GM12878 (cell line): Measurements from ENCODE around the gene KCND2. TPM values are rescaled to one million over a fixed set of nuclear protein-coding genes. Genes with fewer than 3 reads are reported as not detected.
A peak's percentile ranks its signal among the peaks of the same experiment; 100 is the strongest.

Experiments
- ATAC-seq: fragments of 200-7000 bp; cut with Tn5 transposase; 3 replicates; pipeline ENCODE4 v1.9.1; 2020; ENCODE audit warnings: mild to moderate bottlenecking, moderate library complexity
- BruUV-seq: library from RNA; stranded (reverse); fragments of 400-500 nt; replicated peaks from 2 replicates; lab custom pipeline; 2021; lab: Mats Ljungman, UMichigan
- CTCF ChIA-PET: fragments of 300-600 bp; sonication (Branson Sonifier 250); formaldehyde crosslinking; extraction: SDS; loops from one replicate; lab custom pipeline; 2021; ENCODE audit warnings: inconsistent platforms; lab: Yijun Ruan, JAX
- POLR2A ChIA-PET: fragments of 350-600 bp; formaldehyde crosslinking; extraction: SDS; loops from one replicate; lab custom pipeline; 2021; ENCODE audit warnings: inconsistent platforms; lab: Charles Lee
- RAD21 ChIA-PET: fragments of 300-600 bp; sonication (Branson Sonifier 250); formaldehyde crosslinking; loops from one replicate; lab custom pipeline; 2023; ENCODE audit warnings: antibody characterized with exemption; ENCODE audit not compliant: unreplicated experiment; lab: Charles Lee
- SMC1A ChIA-PET: fragments of 300-600 bp; sonication (Branson Sonifier 250); formaldehyde crosslinking; loops from one replicate; lab custom pipeline; 2023; ENCODE audit not compliant: unreplicated experiment, uncharacterized antibody; lab: Charles Lee
- DNase-seq: peaks from one replicate; pipeline ENCODE4 v3.0.0-alpha.2; 2011; ENCODE audit warnings: low read depth, low spot score
- FAIRE-seq: peaks from 3 replicates; lab custom pipeline; 2011; peaks lifted over from hg19 to GRCh38; lab: Jason Lieb, UNC
- H2AFZ ChIP-seq: 2 replicates; pipeline ENCODE4 v1.6.0; 2011; ENCODE audit warnings: low read depth, low read length, control low read depth; ENCODE audit not compliant: control insufficient read depth
- H3K27ac ChIP-seq: 2 replicates; pipeline ENCODE4 v1.5.1; 2011; ENCODE audit warnings: control low read depth; ENCODE audit not compliant: control insufficient read depth, insufficient read depth
- H3K27me3 ChIP-seq, 2 experiments: replicated peaks in 1 of 2; 2 replicates each; pipeline versions ENCODE4 v1.6.0 to v1.6.1; 2011; ENCODE audit warnings: low read length in 1 of 2; ENCODE audit not compliant: control insufficient read depth in 2 of 2, insufficient read depth in 2 of 2
- H3K36me3 ChIP-seq, 2 experiments: 2 replicates each; pipeline ENCODE4 v1.5.1; 2011; ENCODE audit warnings: low read length in 1 of 2; ENCODE audit not compliant: control insufficient read depth in 2 of 2, insufficient read depth in 2 of 2
- H3K4me1 ChIP-seq: 2 replicates; pipeline ENCODE4 v1.6.1; 2011; ENCODE audit warnings: mild to moderate bottlenecking, low read length, moderate library complexity, mixed read lengths; ENCODE audit not compliant: control insufficient read depth, insufficient read depth
- H3K4me2 ChIP-seq: 2 replicates; pipeline ENCODE4 v1.6.0; 2011; ENCODE audit warnings: control low read depth; ENCODE audit not compliant: control insufficient read depth, insufficient read depth
- H3K4me3 ChIP-seq: fragments of 200-600 bp; sonication (generic); 2 replicates; pipeline ENCODE4 v1.5.1; 2016
- H3K79me2 ChIP-seq: 2 replicates; pipeline ENCODE4 v1.6.0; 2011; ENCODE audit warnings: low read length; ENCODE audit not compliant: control insufficient read depth, insufficient read depth
- H3K9ac ChIP-seq: 2 replicates; pipeline ENCODE4 v1.8.0; 2011; ENCODE audit warnings: low read length, control low read depth, mixed read lengths; ENCODE audit not compliant: control insufficient read depth, insufficient read depth
- H3K9me3 ChIP-seq: replicated peaks from 3 replicates; pipeline ENCODE4 v1.5.1; 2011; ENCODE audit warnings: mild to moderate bottlenecking, low read length; ENCODE audit not compliant: control insufficient read depth, insufficient read depth
- H4K20me1 ChIP-seq: 2 replicates; pipeline ENCODE4 v1.6.0; 2011; ENCODE audit not compliant: control insufficient read depth, insufficient read depth
- CBX5 ChIP-seq: sonication (generic); IDR thresholded peaks from 2 replicates; pipeline ENCODE4 v1.6.1; 2016; ENCODE audit warnings: low read depth, moderate library complexity, mild to moderate bottlenecking, inconsistent platforms
- CREM ChIP-seq: IDR thresholded peaks from 2 replicates; pipeline ENCODE4 v1.6.1; 2014; ENCODE audit warnings: antibody characterized with exemption, low read depth
- ETV6 ChIP-seq, 2 experiments: fragments of 450-650 bp in 1 of 2; IDR thresholded peaks in 1 of 2; conservative IDR thresholded peaks in 1 of 2; 2 replicates each; pipeline ENCODE4 v1.6.1; 2014; ENCODE audit warnings: antibody characterized with exemption in 1 of 2, borderline replicate concordance in 1 of 2, low read depth in 1 of 2, mild to moderate bottlenecking in 1 of 2, moderate library complexity in 1 of 2
- MXI1 ChIP-seq: fragments of 150-350 bp; IDR thresholded peaks from 2 replicates; pipeline ENCODE4 v1.6.1; 2011; ENCODE audit warnings: low read depth, mild to moderate bottlenecking, inconsistent platforms, low read length, improper control_type of control experiment
- PAX8 ChIP-seq: fragments of 450-650 bp; IDR thresholded peaks from 2 replicates; pipeline ENCODE4 v1.6.1; 2017; ENCODE audit warnings: mild to moderate bottlenecking, moderate library complexity
- SP1 ChIP-seq: IDR thresholded peaks from one replicate; pipeline ENCODE4 v1.6.1; 2011; ENCODE audit warnings: low read depth, low read length
- WGBS: methylation state at CpG from one replicate; pipeline ENCODE4 v1.1.6; 2016; ENCODE audit warnings: low lambda C conversion rate; ENCODE audit not compliant: insufficient replicate concordance, insufficient coverage; ENCODE audit errors: missing lambda C conversion rate; 5-methylcytosine and 5-hydroxymethylcytosine counted together
- in situ Hi-C: fragments of 300-500 bp; cut with MboI; formaldehyde crosslinking; loops from 9 replicates; pipeline ENCODE4 v1.14.3; 2018; ENCODE audit warnings: mixed read lengths
- intact Hi-C: fragments of 100-400 bp; cut with micrococcal nuclease; formaldehyde crosslinking; loops from one replicate; pipeline ENCODE4 v1.14.2; 2022; ENCODE audit not compliant: unreplicated experiment
- polyA plus RNA-seq, 11 experiments: library from polyadenylated mRNA; depleted of rRNA in 4 of 11; unstranded in 6 of 11; stranded (reverse) in 5 of 11; fragments of >200 nt; fragmentation: Nextera tagmentation in 4 of 11; fragmentation: Illumina TruSeq in 1 of 11; extraction: Ambion mirVana in 4 of 11; extraction: Trizol in 1 of 11; gene quantifications; 1 replicate in 1 of 11; 2 replicates in 10 of 11; pipeline versions ENCODE4 v1.2.1 to v1.2.3, GENCODE V29; 2011 to 2016; ENCODE audit warnings: inconsistent platforms in 2 of 11, missing spikeins in 2 of 11, low read depth in 1 of 11
- total RNA-seq, 4 experiments: library from RNA; depleted of rRNA in 3 of 4; stranded (reverse); fragments of >200 nt in 3 of 4; fragmentation: Illumina TruSeq in 1 of 4; extraction: Trizol in 1 of 4; gene quantifications; 2 replicates each; pipeline versions ENCODE4 v1.2.1 to v1.2.3, GENCODE V29; 2013 to 2021
- TF ChIP-seq, protein P1 (sequence below): fragments of 450-650 bp; IDR thresholded peaks from 2 replicates; pipeline ENCODE4 v1.6.1; 2016; ENCODE audit warnings: mild to moderate bottlenecking

KCND2 gene
- total and polyA plus RNA-seq, 10 of the 15 experiments (the other 5 are each of a cell fraction or from before 2014, with no cell fraction given), result 3.6 to 22.3 (median 6.3) TPM

DNA sequence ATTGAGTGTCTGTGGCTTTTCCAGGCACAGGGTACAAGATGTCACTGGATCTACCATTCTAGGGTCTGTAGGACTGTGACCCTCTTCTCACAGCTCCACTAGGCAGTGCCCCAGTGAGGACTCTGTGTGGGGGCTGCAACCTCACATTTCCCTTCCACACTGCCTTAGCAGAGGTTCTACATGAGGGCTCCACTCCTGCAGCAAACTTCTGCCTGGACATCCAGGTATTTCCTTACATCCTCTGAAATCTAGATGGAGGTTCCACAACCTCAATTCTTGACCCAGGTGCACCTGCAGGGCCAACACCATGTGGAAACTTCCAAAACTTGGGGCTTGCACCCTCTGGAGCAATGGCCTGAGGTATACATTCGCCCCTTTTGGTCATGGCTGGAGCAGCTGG, 183.7 kb downstream of the KCND2 start:
- no peak for FAIRE-seq
- WGBS, result 0% methylated on average over 1 of the region's 1 CpG
- ChIA-PET POLR2A (no interaction called here), SMC1A (no interaction called here), CTCF (no interaction called here), RAD21 (no interaction called here)
- Histone ChIP-seq H3K4me2 (no peak overlapping the region), H4K20me1 (no peaks in the 10 kb centered on the region), H3K4me1 (peaks cover 2% of the 10 kb centered on the region; the same call in 1 of the 2 replicates), H3K9ac (no peak overlapping the region), H3K4me3 (no peak overlapping the region), H3K9me3 (peaks cover 27% of the 10 kb centered on the region), H3K27me3 (no peaks in the 10 kb centered on the region), H3K27ac (no peak overlapping the region), H3K36me3 (peaks cover 9 to 13% of the 10 kb centered on the region in 2 experiments; a peak in 3 of 4 replicates), H2AFZ (no peak overlapping the region), H3K79me2 (no peaks in the 10 kb centered on the region; the same call in 1 of the 2 replicates)
- no TSS peak for BruUV-seq
- TF ChIP-seq CBX5 (peak; percentile 97), MXI1 (no peak)
- TF ChIP-seq, protein P1, sequence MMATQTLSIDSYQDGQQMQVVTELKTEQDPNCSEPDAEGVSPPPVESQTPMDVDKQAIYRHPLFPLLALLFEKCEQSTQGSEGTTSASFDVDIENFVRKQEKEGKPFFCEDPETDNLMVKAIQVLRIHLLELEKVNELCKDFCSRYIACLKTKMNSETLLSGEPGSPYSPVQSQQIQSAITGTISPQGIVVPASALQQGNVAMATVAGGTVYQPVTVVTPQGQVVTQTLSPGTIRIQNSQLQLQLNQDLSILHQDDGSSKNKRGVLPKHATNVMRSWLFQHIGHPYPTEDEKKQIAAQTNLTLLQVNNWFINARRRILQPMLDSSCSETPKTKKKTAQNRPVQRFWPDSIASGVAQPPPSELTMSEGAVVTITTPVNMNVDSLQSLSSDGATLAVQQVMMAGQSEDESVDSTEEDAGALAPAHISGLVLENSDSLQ, result no peak
- in situ Hi-C loops (no loop called here), intact Hi-C loops (no loop called here)
- DNase-seq, result no peak
- ATAC-seq, result no peak

DNA sequence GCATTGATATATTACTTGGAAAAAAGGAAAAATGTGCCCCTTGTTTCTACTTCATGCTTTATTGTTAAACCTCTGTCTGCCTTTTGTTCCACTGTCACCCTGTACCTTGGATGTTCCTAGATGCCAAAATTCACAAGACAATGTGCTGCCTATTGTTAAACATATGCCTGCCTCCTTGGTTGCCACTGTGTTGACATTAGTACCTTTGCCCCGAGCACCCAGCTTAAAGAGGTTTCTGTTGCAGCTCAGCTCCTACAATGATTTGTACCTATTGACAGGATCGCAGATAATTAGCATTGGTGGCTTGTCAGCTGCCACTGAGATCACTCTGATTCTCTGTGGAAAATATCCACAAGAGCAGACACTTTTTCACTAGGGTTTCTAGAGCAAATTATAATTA, 188.0 kb downstream of the KCND2 start:
- peaks cover 13% of the 10 kb centered on the region; the same call in 2 of the 3 replicates for H3K9me3 ChIP-seq
- no peaks in the 10 kb centered on the region; the same call in 1 of the 2 replicates for H3K79me2 ChIP-seq
- no peak overlapping the region for H3K4me3 ChIP-seq
- H3K27ac ChIP-seq, result no peak overlapping the region
- ChIA-PET SMC1A (interaction anchor here (1.2 to 2.0 kb wide), 4 partner anchors 9 to 45 kb away, joined by 3 to 6 read pairs (median 4); no protein-coding TSS in a partner anchor), RAD21 (interaction anchor here (1.3 kb wide), 1 partner anchor 9 kb away, joined by 3 read pairs; no protein-coding TSS in a partner anchor), CTCF (interaction anchor here (1.6 kb wide), 1 partner anchor 17 kb away, joined by 4 read pairs; no protein-coding TSS in a partner anchor), POLR2A (interaction anchor here (0.6 kb wide), 1 partner anchor 15 kb away, joined by 5 read pairs; no protein-coding TSS in a partner anchor)
- no peak for DNase-seq
- intact Hi-C loops, result no loop called here
- no peaks in the 10 kb centered on the region for H4K20me1 ChIP-seq
- peak; percentile 56 for ATAC-seq
- H3K4me2 ChIP-seq, result peak overlapping the region; percentile 44
- peaks cover 2% of the 10 kb centered on the region; the same call in 1 of the 2 replicates for H3K4me1 ChIP-seq
- WGBS, result 49% methylated on average over 2 of the region's 2 CpGs
- H3K9ac ChIP-seq, result no peak overlapping the region
- no peak for FAIRE-seq
- peak overlapping the region; percentile 33 for H2AFZ ChIP-seq
- in situ Hi-C loops, result no loop called here
- BruUV-seq, result no TSS peak
- no peak for TF ChIP-seq ETV6 (conservative IDR thresholded peaks at IDR 0.05 in 1 of 2, IDR thresholded peaks at IDR 0.05 in 1 of 2; ENCODE audit: borderline replicate concordance in 1 of 2, low read depth in 1 of 2)
- TF ChIP-seq SP1, result no peak
- no peak for TF ChIP-seq CREM
- TF ChIP-seq PAX8, result no peak
- peaks cover 2 to 7% of the 10 kb centered on the region in 2 experiments for H3K36me3 ChIP-seq
- no peaks in the 10 kb centered on the region for H3K27me3 ChIP-seq
